Measurements from ENCODE around the gene HLA-A. TPM values are rescaled to one million over a fixed set of nuclear protein-coding genes. Genes with fewer than 3 reads are reported as not detected.
A peak's percentile ranks its signal among the peaks of the same experiment; 100 is the strongest.

Gene HLA-A
- total and polyA plus RNA-seq, 2 donors (not counting 3 experiments of a cell fraction or from before 2014, with no cell fraction given), result 294 to 822 TPM

GRCh38 chr6:29976588-29977424, 34.5 kb downstream of the HLA-A start:
- H3K27me3 ChIP-seq (ENCODE audit: control insufficient read depth in 2 of 2, insufficient read depth in 2 of 2, low read length in 2 of 2), result peaks cover 10 to 18% of the 10 kb centered on the region in 2 experiments
- peak; percentile 76 for DNase-seq (ENCODE audit: low read depth, low spot score)
- H3K4me3 ChIP-seq (replicated peaks in 1 of 3; ENCODE audit: insufficient read depth in 1 of 3, low read depth in 1 of 3, low read length in 3 of 3), result peak overlapping the region; percentile 49 to 56 (median 54)
- dilution Hi-C loops (cut with MboI; ENCODE audit: extremely low pct_ligation_motif_present, low sequenced_read_pairs), result no loop called here
- ChIA-PET CTCF (interaction anchor here (1.1 to 4.5 kb wide), 5 partner anchors 9 to 239 kb away, joined by 3 to 29 read pairs (median 8); no protein-coding TSS in a partner anchor), POLR2A (no interaction called here)
- H3K4me2 ChIP-seq (ENCODE audit: insufficient read depth, low read length), result peak overlapping the region; percentile 58
- no peaks in the 10 kb centered on the region for H3K9me3 ChIP-seq (replicated peaks; ENCODE audit: control insufficient read depth, insufficient read depth, low read length)
- H2AFZ ChIP-seq (ENCODE audit: low read depth, low read length), result peak overlapping the region; percentile 88
- H3K9ac ChIP-seq (replicated peaks; ENCODE audit: extremely low read depth, insufficient read depth, low read length), result peak overlapping the region; percentile 73
- no peaks in the 10 kb centered on the region for H3K36me3 ChIP-seq (ENCODE audit: control insufficient read depth in 2 of 2, extremely low read depth in 1 of 2, insufficient read depth in 2 of 2, low read length in 2 of 2)
- peaks cover 12% of the 10 kb centered on the region for H3K4me1 ChIP-seq (ENCODE audit: control insufficient read depth, extremely low read depth, insufficient read depth, low read length)
- H3K79me2 ChIP-seq (ENCODE audit: control insufficient read depth, insufficient read depth, low read length), result no peaks in the 10 kb centered on the region
- H3K27ac ChIP-seq (ENCODE audit: insufficient read depth, low read depth, low read length), result peak overlapping the region; percentile 35
- FAIRE-seq, result peak; percentile 91
- intact Hi-C loops (cut with micrococcal nuclease), result loop anchor here (1.0 to 2.0 kb wide), 3 partner anchors 9 to 129 kb away; partner anchors contain the start of gene HLA-A
- BruUV-seq (replicated peaks), result TSS peak; percentile 52
- H4K20me1 ChIP-seq (replicated peaks; ENCODE audit: control insufficient read depth, extremely low read depth, insufficient read depth, low read length), result no peaks in the 10 kb centered on the region
- no peaks in the 10 kb centered on the region for H3K9me1 ChIP-seq (replicated peaks; ENCODE audit: control insufficient read depth, extremely low read depth, insufficient read depth, low read length)
- TF ChIP-seq JUN (IDR thresholded peaks at IDR 0.05; ENCODE audit: borderline replicate concordance, insufficient read depth, insufficient read length, low read depth) (no peak), POLR2AphosphoS5 (IDR thresholded peaks at IDR 0.05; ENCODE audit: insufficient read depth, low read depth, low read length) (no peak), MYC (IDR thresholded peaks at IDR 0.05; ENCODE audit: low read depth, low read length) (no peak), POLR2A (IDR thresholded peaks at IDR 0.05; ENCODE audit: low read depth, low read length) (peak; percentile 17), GATA2 (IDR thresholded peaks at IDR 0.05; ENCODE audit: insufficient read depth, insufficient read length, low read depth, low read length) (no peak), FOS (IDR thresholded peaks at IDR 0.05; ENCODE audit: borderline replicate concordance, insufficient read depth, low read length) (no peak), CTCF (IDR thresholded peaks at IDR 0.05; ENCODE audit: extremely low read depth in 1 of 2, insufficient read depth in 1 of 2, low read depth in 1 of 2, low read length in 2 of 2) (peak in 1 of 2 donors; percentile 18), EZH2 (IDR thresholded peaks at IDR 0.05; ENCODE audit: borderline replicate concordance, low read depth, low read length, severe bottlenecking) (peak; percentile 20), MAX (IDR thresholded peaks at IDR 0.05; ENCODE audit: insufficient read depth, insufficient read length) (no peak)
